ACC112 (cell line): ENCODE data around the gene DIAPH2.
"Not testable (repeated sequence)": the region's sequence is repeated elsewhere in the genome, so short reads cannot be mapped to it uniquely, and the experiment has no call there.

Source experiments
- H2AFZ ChIP-seq: fragments of 200-600 bp; sonication (generic); one replicate; pipeline ENCODE4 v1.6.0; 2017; ENCODE audit warnings: antibody characterized with exemption, low read length; ENCODE audit not compliant: unreplicated experiment
- H3K27ac ChIP-seq: fragments of 200-600 bp; sonication (generic); 2 replicates; pipeline ENCODE4 v1.5.1; 2014; ENCODE audit warnings: low read depth, mild to moderate bottlenecking, antibody characterized with exemption, low read length, moderate library complexity
- H3K27me3 ChIP-seq: fragments of 200-600 bp; sonication (generic); 2 replicates; pipeline ENCODE4 v1.6.1; 2014; ENCODE audit warnings: mild to moderate bottlenecking, antibody characterized with exemption, low read length, moderate library complexity, mixed read lengths; ENCODE audit not compliant: insufficient read depth
- H3K36me3 ChIP-seq: fragments of 200-600 bp; sonication (generic); 2 replicates; pipeline ENCODE4 v1.6.1; 2016; ENCODE audit warnings: mild to moderate bottlenecking, antibody characterized with exemption, low read length, moderate library complexity, mixed read lengths; ENCODE audit not compliant: insufficient read depth
- H3K4me1 ChIP-seq: fragments of 200-600 bp; sonication (generic); one replicate; pipeline ENCODE4 v1.6.1; 2016; ENCODE audit warnings: low read length, mixed read lengths; ENCODE audit not compliant: insufficient read depth, unreplicated experiment, control insufficient read depth
- H3K4me3 ChIP-seq: fragments of 200-600 bp; sonication (generic); 2 replicates; pipeline ENCODE4 v1.5.1; 2014; ENCODE audit warnings: mild to moderate bottlenecking, low read depth, low read length
- H3K79me2 ChIP-seq: fragments of 200-600 bp; sonication (generic); one replicate; pipeline ENCODE4 v1.6.0; 2016; ENCODE audit warnings: low read length; ENCODE audit not compliant: control insufficient read depth, unreplicated experiment, insufficient read depth

The DIAPH2 gene

GRCh38 chrX:96798982-96799381 is 114.3 kb downstream of the DIAPH2 start:
- H3K4me1 ChIP-seq = no peaks in the 10 kb centered on the region
- H2AFZ ChIP-seq = no peak overlapping the region
- H3K79me2 ChIP-seq = peaks cover under 1% of the 10 kb centered on the region
- H3K27ac ChIP-seq = no peak overlapping the region
- H3K4me3 ChIP-seq = no peak overlapping the region
- H3K27me3 ChIP-seq = no peaks in the 10 kb centered on the region
- H3K36me3 ChIP-seq = no peaks in the 10 kb centered on the region

- Histone ChIP-seq H2AFZ (no peak overlapping the region), H3K27ac (no peak overlapping the region), H3K27me3 (no peaks in the 10 kb centered on the region), H3K36me3 (no peaks in the 10 kb centered on the region), H3K4me3 (no peak overlapping the region), H3K4me1 (no peaks in the 10 kb centered on the region), H3K79me2 (no peaks in the 10 kb centered on the region)
Observed at GRCh38 chrX:96807318-96807717, 122.7 kb downstream of the DIAPH2 start.

- H3K27me3 ChIP-seq = no peaks in the 10 kb centered on the region
- no peaks in the 10 kb centered on the region for H3K36me3 ChIP-seq
- no peak overlapping the region for H2AFZ ChIP-seq
- H3K79me2 ChIP-seq = no peaks in the 10 kb centered on the region
- no peak overlapping the region for H3K4me3 ChIP-seq
- H3K4me1 ChIP-seq = no peaks in the 10 kb centered on the region
- H3K27ac ChIP-seq = no peak overlapping the region
Observed at GRCh38 chrX:96820935-96821334, 136.3 kb downstream of the DIAPH2 start.

GRCh38 chrX:96824166-96824565 is 139.5 kb downstream of the DIAPH2 start:
- Histone ChIP-seq H2AFZ (no peak overlapping the region), H3K36me3 (no peaks in the 10 kb centered on the region), H3K4me1 (no peaks in the 10 kb centered on the region), H3K27ac (no peak overlapping the region), H3K27me3 (no peaks in the 10 kb centered on the region), H3K4me3 (no peak overlapping the region), H3K79me2 (no peaks in the 10 kb centered on the region)

- no peak overlapping the region for H3K4me3 ChIP-seq
- no peaks in the 10 kb centered on the region for H3K79me2 ChIP-seq
- no peaks in the 10 kb centered on the region for H3K27me3 ChIP-seq
- H2AFZ ChIP-seq = no peak overlapping the region
- H3K4me1 ChIP-seq = peaks cover 10% of the 10 kb centered on the region
- no peak overlapping the region for H3K27ac ChIP-seq
- no peaks in the 10 kb centered on the region for H3K36me3 ChIP-seq
Observed at GRCh38 chrX:96833333-96833732, 148.7 kb downstream of the DIAPH2 start.

GRCh38 chrX:96834137-96834536 is 149.5 kb downstream of the DIAPH2 start:
- no peaks in the 10 kb centered on the region for H3K79me2 ChIP-seq
- no peaks in the 10 kb centered on the region for H3K27me3 ChIP-seq
- no peak overlapping the region for H3K27ac ChIP-seq
- no peak overlapping the region for H3K4me3 ChIP-seq
- H3K4me1 ChIP-seq = peaks cover 10% of the 10 kb centered on the region
- H2AFZ ChIP-seq = no peak overlapping the region
- no peaks in the 10 kb centered on the region for H3K36me3 ChIP-seq

GRCh38 chrX:96835660-96836289 is 151.1 kb downstream of the DIAPH2 start:
- Histone ChIP-seq H3K27me3 (no peaks in the 10 kb centered on the region), H2AFZ (no peak overlapping the region), H3K4me1 (peaks cover 10% of the 10 kb centered on the region), H3K79me2 (no peaks in the 10 kb centered on the region), H3K27ac (no peak overlapping the region), H3K36me3 (no peaks in the 10 kb centered on the region), H3K4me3 (no peak overlapping the region)

- Histone ChIP-seq H3K36me3 (no peaks in the 10 kb centered on the region), H2AFZ (no peak overlapping the region), H3K4me3 (no peak overlapping the region), H3K27me3 (no peaks in the 10 kb centered on the region), H3K79me2 (no peaks in the 10 kb centered on the region), H3K27ac (no peak overlapping the region), H3K4me1 (peaks cover 10% of the 10 kb centered on the region)
Observed at GRCh38 chrX:96837808-96838207, 153.2 kb downstream of the DIAPH2 start.

GRCh38 chrX:96838537-96838936 is 153.9 kb downstream of the DIAPH2 start:
- H3K27me3 ChIP-seq = no peaks in the 10 kb centered on the region
- no peak overlapping the region for H3K4me3 ChIP-seq
- H3K4me1 ChIP-seq = peaks cover 10% of the 10 kb centered on the region
- H3K36me3 ChIP-seq = no peaks in the 10 kb centered on the region
- no peak overlapping the region for H3K27ac ChIP-seq
- no peak overlapping the region for H2AFZ ChIP-seq
- no peaks in the 10 kb centered on the region for H3K79me2 ChIP-seq

GRCh38 chrX:96841325-96841724 is 156.7 kb downstream of the DIAPH2 start:
- Histone ChIP-seq H3K27ac (no peak overlapping the region), H3K27me3 (no peaks in the 10 kb centered on the region), H3K4me1 (peaks cover 10% of the 10 kb centered on the region), H3K4me3 (no peak overlapping the region), H2AFZ (no peak overlapping the region), H3K36me3 (no peaks in the 10 kb centered on the region), H3K79me2 (no peaks in the 10 kb centered on the region)

- not testable (repeated sequence) for H3K4me3 ChIP-seq, H3K79me2 ChIP-seq, H3K36me3 ChIP-seq, H3K27ac ChIP-seq, H2AFZ ChIP-seq, H3K4me1 ChIP-seq, H3K27me3 ChIP-seq
Observed at GRCh38 chrX:96841866-96842265, 157.2 kb downstream of the DIAPH2 start.
